B cell (primary cell): ENCODE measurements around the gene INKA1. TPM values are rescaled to one million over a fixed set of nuclear protein-coding genes. Genes with fewer than 3 reads are reported as not detected.

Experiments
- ATAC-seq: fragments of 200-7000 bp; cut with Tn5 transposase; one replicate; pipeline ENCODE4 v1.10.0; 2021; ENCODE audit warnings: low read depth, mild to moderate bottlenecking, moderate number of reproducible peaks, moderate library complexity
- CTCF ChIA-PET: fragments of 350-600 bp; sonication (Branson Sonifier 250); formaldehyde crosslinking; loops from one replicate; lab custom pipeline; 2021; ENCODE audit warnings: antibody characterized with exemption, inconsistent platforms; lab: Charles Lee
- POLR2A ChIA-PET: fragments of 350-600 bp; sonication (Branson Sonifier 250); formaldehyde crosslinking; loops from one replicate; lab custom pipeline; 2021; ENCODE audit warnings: antibody characterized with exemption; lab: Charles Lee
- DNase-seq: peaks from one replicate; pipeline ENCODE4 v3.0.0; 2013
- H2AFZ ChIP-seq: 2 replicates; pipeline ENCODE4 v1.6.1; 2012; ENCODE audit warnings: mild to moderate bottlenecking, low read depth, low read length; ENCODE audit not compliant: insufficient read depth, poor library complexity, severe bottlenecking
- H3K27ac ChIP-seq, 2 donors: 1 replicate in 1 of 2; 2 replicates in 1 of 2; pipeline ENCODE4 v1.5.1; 2012 to 2013; ENCODE audit warnings: low read length in 2 of 2, mild to moderate bottlenecking in 2 of 2, moderate library complexity in 1 of 2
- H3K27me3 ChIP-seq, 4 experiments: fragments of 200-600 bp in 1 of 4; sonication (generic) in 1 of 4; replicated peaks in 1 of 4; 1 replicate in 2 of 4; 2 replicates in 2 of 4; pipeline versions ENCODE4 v1.6.1 to v1.7.0; 2013 to 2016; ENCODE audit warnings: low read length in 3 of 4, mild to moderate bottlenecking in 2 of 4, mixed read lengths in 1 of 4, moderate library complexity in 1 of 4; ENCODE audit not compliant: insufficient read depth in 4 of 4, control insufficient read depth in 3 of 4; ENCODE audit errors: control extremely low read depth in 1 of 4
- H3K36me3 ChIP-seq, 2 experiments: replicated peaks in 1 of 2; 1 replicate in 1 of 2; 2 replicates in 1 of 2; pipeline versions ENCODE4 v1.6.1 to v1.7.1; 2013; ENCODE audit warnings: low read length in 1 of 2; ENCODE audit not compliant: insufficient read depth in 2 of 2, control insufficient read depth in 1 of 2; ENCODE audit errors: control extremely low read depth in 1 of 2, extremely low read depth in 1 of 2
- H3K4me1 ChIP-seq, 2 donors: fragments of 200-600 bp in 1 of 2; sonication (generic) in 1 of 2; 1 replicate in 1 of 2; 2 replicates in 1 of 2; pipeline versions ENCODE4 v1.5.1 to v1.6.1; 2013 to 2017; ENCODE audit warnings: low read length in 2 of 2; ENCODE audit not compliant: control insufficient read depth in 2 of 2, insufficient read depth in 2 of 2
- H3K4me2 ChIP-seq: replicated peaks from 2 replicates; pipeline ENCODE3; 2012; ENCODE audit warnings: mild to moderate bottlenecking, low read depth, low read length; ENCODE audit not compliant: poor library complexity, severe bottlenecking
- H3K4me3 ChIP-seq, 5 experiments: fragments of 200-600 bp in 1 of 5; sonication (generic) in 1 of 5; 1 replicate in 3 of 5; 2 replicates in 2 of 5; pipeline versions ENCODE4 v1.5.1 to v1.7.0; 2011 to 2016; ENCODE audit warnings: low read length in 4 of 5, mild to moderate bottlenecking in 4 of 5, low read depth in 2 of 5, control low read depth in 1 of 5, moderate library complexity in 1 of 5; ENCODE audit not compliant: insufficient read depth in 1 of 5; ENCODE audit errors: control extremely low read depth in 1 of 5, extremely low read depth in 1 of 5
- H3K79me2 ChIP-seq: fragments of 200-600 bp; sonication (generic); one replicate; pipeline ENCODE4 v1.6.0; 2016; ENCODE audit warnings: low read length; ENCODE audit not compliant: control insufficient read depth, insufficient read depth
- H3K9ac ChIP-seq: fragments of 200-600 bp; sonication (generic); 2 replicates; pipeline ENCODE4 v1.6.1; 2017; ENCODE audit warnings: mild to moderate bottlenecking, low read length, moderate library complexity
- H3K9me3 ChIP-seq, 3 donors: one replicate each; pipeline versions ENCODE4 v1.6.1 to v1.7.1; 2013; ENCODE audit warnings: low read length in 2 of 3; ENCODE audit not compliant: control insufficient read depth in 2 of 3, insufficient read depth in 1 of 3; ENCODE audit errors: control extremely low read depth in 1 of 3
- H4K20me1 ChIP-seq: 2 replicates; pipeline ENCODE4 v1.6.0; 2012; ENCODE audit warnings: mild to moderate bottlenecking, low read length; ENCODE audit not compliant: insufficient read depth, control insufficient read depth, poor library complexity, severe bottlenecking
- H3K27ac Mint-ChIP-seq: one replicate; pipeline ENCODE4 v1.8.0; 2021; ENCODE audit warnings: mixed read lengths
- H3K27me3 Mint-ChIP-seq: one replicate; pipeline ENCODE4 v1.8.0; 2021; ENCODE audit warnings: mixed read lengths
- H3K4me1 Mint-ChIP-seq: one replicate; pipeline ENCODE4 v1.8.0; 2021; ENCODE audit warnings: mixed read lengths
- H3K4me3 Mint-ChIP-seq: one replicate; pipeline ENCODE4 v1.8.0; 2021; ENCODE audit warnings: mixed read lengths
- H3K9me3 Mint-ChIP-seq: one replicate; pipeline ENCODE4 v1.8.0; 2022; ENCODE audit warnings: mixed read lengths; ENCODE audit not compliant: insufficient read depth
- CTCF ChIP-seq: fragments of 200-600 bp; IDR thresholded peaks from one replicate; pipeline ENCODE4 v1.8.0; 2022; ENCODE audit warnings: antibody characterized with exemption, mild to moderate bottlenecking
- EZH2 ChIP-seq: IDR thresholded peaks from 2 replicates; pipeline ENCODE4 v1.6.1; 2012; ENCODE audit warnings: borderline replicate concordance, low read depth, mild to moderate bottlenecking, moderate library complexity, low read length; ENCODE audit not compliant: insufficient read depth, poor library complexity, severe bottlenecking
- WGBS: methylation state at CpG from one replicate; pipeline ENCODE4 v1.1.5; 2013; ENCODE audit warnings: missing lambda C conversion rate; ENCODE audit not compliant: insufficient coverage; 5-methylcytosine and 5-hydroxymethylcytosine counted together
- intact Hi-C: fragments of 100-400 bp; cut with micrococcal nuclease; formaldehyde crosslinking; loops from one replicate; pipeline ENCODE4 v1.10.0; 2022
- polyA plus RNA-seq: library from polyadenylated mRNA; depleted of rRNA; stranded (reverse); fragments of >200 nt; gene quantifications from 2 replicates; pipeline ENCODE4 v1.2.3, GENCODE V29; 2012
- total RNA-seq, 2 donors: library from RNA; stranded (reverse); fragments of 120-200 nt in 1 of 2; gene quantifications; 1 replicate in 1 of 2; 2 replicates in 1 of 2; pipeline versions ENCODE4 v1.2.3 to v1.2.4, GENCODE V29; 2013 to 2022

The INKA1 gene
- total and polyA plus RNA-seq, 2 donors (not counting 1 experiment from before 2014, with no cell fraction given) = 24.0 to 28.2 TPM

GRCh38 chr3:49787182-49787464 is 15.9 kb upstream of the INKA1 start:
- H3K9ac ChIP-seq = peak overlapping the region; percentile 84
- DNase-seq (no peak), ATAC-seq (no peak)
- peak overlapping the region; percentile 28 to 98 (median 88) for H3K4me3 ChIP-seq
- no peaks in the 10 kb centered on the region for H3K27me3 Mint-ChIP-seq
- H3K79me2 ChIP-seq = peaks cover 49% of the 10 kb centered on the region
- TF ChIP-seq EZH2 (no peak), CTCF (no peak)
- H3K36me3 ChIP-seq = peaks cover 0 to 6% of the 10 kb centered on the region in 2 experiments
- no peaks in the 10 kb centered on the region for H3K27me3 ChIP-seq
- no peaks in the 10 kb centered on the region for H3K9me3 ChIP-seq
- peaks cover 2% of the 10 kb centered on the region for H4K20me1 ChIP-seq
- ChIA-PET CTCF (interaction anchor here (0.9 to 2.8 kb wide), 5 partner anchors 15 to 247 kb away, joined by 3 to 15 read pairs (median 6); partner anchors contain the start of genes AMIGO3 and INKA1), POLR2A (interaction anchor here (1.1 to 3.1 kb wide), 4 partner anchors 16 to 26 kb away, joined by 3 to 13 read pairs (median 10); partner anchors contain the start of genes INKA1 and UBA7)
- peak overlapping the region; percentile 99 for H3K27ac Mint-ChIP-seq
- peaks cover 24% of the 10 kb centered on the region for H3K4me1 Mint-ChIP-seq
- peak overlapping the region; percentile 97 for H3K4me3 Mint-ChIP-seq
- peak overlapping the region; percentile 93 for H2AFZ ChIP-seq
- intact Hi-C loops = loop anchor here (5.0 to 10.0 kb wide), 3 partner anchors 48 to 300 kb away; partner anchors contain the start of genes RBM5 and RBM6
- H3K9me3 Mint-ChIP-seq = no peaks in the 10 kb centered on the region
- H3K27ac ChIP-seq = peak overlapping the region; percentile 94 to 95
- peak overlapping the region; percentile 84 for H3K4me2 ChIP-seq
- WGBS = 25% methylated on average over 2 of the region's 3 CpGs
- peaks cover 17 to 34% of the 10 kb centered on the region in 2 donors for H3K4me1 ChIP-seq

DNA sequence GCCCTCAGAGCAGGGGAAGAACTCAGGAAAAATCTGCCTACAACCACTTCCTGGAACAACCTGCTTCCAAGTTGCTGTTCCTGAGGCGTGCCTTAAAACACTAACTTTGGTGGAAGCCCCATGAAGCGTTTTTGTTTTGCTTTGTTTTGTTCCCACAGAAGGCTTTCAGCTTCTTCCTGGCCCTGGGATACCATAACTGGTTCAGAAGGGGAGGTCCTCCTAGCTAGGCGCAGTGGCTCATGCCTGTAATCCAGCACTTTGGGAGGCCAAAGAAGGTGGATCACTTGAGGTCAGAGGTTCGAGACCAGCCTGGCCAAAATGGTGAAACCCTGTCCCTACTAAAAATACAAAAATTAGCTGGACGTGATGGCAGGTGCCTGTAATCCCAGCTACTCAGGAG is 15.5 kb upstream of the INKA1 start:
- 75% methylated on average over 4 of the region's 5 CpGs for WGBS
- H3K4me3 Mint-ChIP-seq = peak overlapping the region; percentile 97
- peak overlapping the region; percentile 84 for H3K9ac ChIP-seq
- H4K20me1 ChIP-seq = no peaks in the 10 kb centered on the region
- H3K9me3 ChIP-seq = no peaks in the 10 kb centered on the region
- peaks cover 45% of the 10 kb centered on the region for H3K79me2 ChIP-seq
- ChIA-PET CTCF (interaction anchor here (0.9 to 2.8 kb wide), 5 partner anchors 15 to 248 kb away, joined by 3 to 15 read pairs (median 6); partner anchors contain the start of genes AMIGO3 and INKA1), POLR2A (interaction anchor here (0.5 to 3.1 kb wide), 4 partner anchors 16 to 1712 kb away, joined by 3 to 13 read pairs (median 7); partner anchors contain the start of genes DCAF1, INKA1 and UBA7)
- peak overlapping the region; percentile 93 for H2AFZ ChIP-seq
- no peaks in the 10 kb centered on the region for H3K27me3 Mint-ChIP-seq
- no peak for DNase-seq
- peaks cover 24% of the 10 kb centered on the region for H3K4me1 Mint-ChIP-seq
- no peaks in the 10 kb centered on the region for H3K27me3 ChIP-seq
- H3K9me3 Mint-ChIP-seq = no peaks in the 10 kb centered on the region
- H3K27ac Mint-ChIP-seq = peak overlapping the region; percentile 99
- ATAC-seq = no peak
- no peak overlapping the region for H3K4me2 ChIP-seq
- H3K27ac ChIP-seq = no peak overlapping the region
- H3K36me3 ChIP-seq = peaks cover 0 to 6% of the 10 kb centered on the region in 2 experiments
- peaks cover 17 to 32% of the 10 kb centered on the region in 2 donors for H3K4me1 ChIP-seq
- intact Hi-C loops = loop anchor here (5.0 to 10.0 kb wide), 3 partner anchors 47 to 300 kb away; partner anchors contain the start of genes RBM5 and RBM6
- TF ChIP-seq CTCF (no peak), EZH2 (no peak)
- no peak overlapping the region for H3K4me3 ChIP-seq
